ENCODE measurements around the gene FBXO28.
A peak's percentile ranks its signal among the peaks of the same experiment; 100 is the strongest.
"Not testable (repeated sequence)": the region's sequence is repeated elsewhere in the genome, so short reads cannot be mapped to it uniquely, and the experiment has no call there.

FBXO28 gene

GRCh38 chr1:224113918-224114786, at the start of gene FBXO28:
FBXO28 (plus strand) TSS chr1:224114111; CDS start chr1:224114130, 19 bp downstream.
- peak; percentile 86 to 98 (median 89) for DNase-seq

GRCh38 chr1:224064150-224064549, 49.8 kb upstream of the FBXO28 start:
- peak in 1 of 3 experiments; percentile 58 for DNase-seq

- DNase-seq: no peak
These were observed 48.5 kb upstream of the FBXO28 start for GRCh38 chr1:224065455-224065854.

GRCh38 chr1:224067207-224067606, 46.7 kb upstream of the FBXO28 start:
- no peak for DNase-seq

GRCh38 chr1:224067621-224068457, 46.1 kb upstream of the FBXO28 start:
- DNase-seq: no peak

GRCh38 chr1:224068458-224069072, 45.3 kb upstream of the FBXO28 start:
- DNase-seq: no peak

- no peak for DNase-seq
These were observed 44.8 kb upstream of the FBXO28 start for GRCh38 chr1:224069138-224069537.

GRCh38 chr1:224070521-224070920, 43.4 kb upstream of the FBXO28 start:
- no peak for DNase-seq

GRCh38 chr1:224076407-224076806, 37.5 kb upstream of the FBXO28 start:
- no peak for DNase-seq

- not testable (repeated sequence) for DNase-seq
These were observed 34.3 kb upstream of the FBXO28 start for GRCh38 chr1:224079644-224080043.

- DNase-seq: no peak
These were observed 33.7 kb upstream of the FBXO28 start for GRCh38 chr1:224080115-224080774.

GRCh38 chr1:224081604-224082003, 32.3 kb upstream of the FBXO28 start:
- DNase-seq: no peak

GRCh38 chr1:224082146-224082545, 31.8 kb upstream of the FBXO28 start:
- DNase-seq: no peak

GRCh38 chr1:224084867-224085266, 29.0 kb upstream of the FBXO28 start:
- DNase-seq: no peak

GRCh38 chr1:224085421-224086108, 28.3 kb upstream of the FBXO28 start:
- no peak for DNase-seq

- DNase-seq: peak in 1 of 3 experiments; percentile 5
These were observed 26.6 kb upstream of the FBXO28 start for GRCh38 chr1:224087286-224087794.

GRCh38 chr1:224089583-224089982, 24.3 kb upstream of the FBXO28 start:
- no peak for DNase-seq

- no peak for DNase-seq
These were observed 23.8 kb upstream of the FBXO28 start for GRCh38 chr1:224090116-224090515.

- no peak for DNase-seq
These were observed 21.8 kb upstream of the FBXO28 start for GRCh38 chr1:224092111-224092510.

- no peak for DNase-seq
These were observed 21.3 kb upstream of the FBXO28 start for GRCh38 chr1:224092601-224093000.

GRCh38 chr1:224095339-224095738, 18.6 kb upstream of the FBXO28 start:
- no peak for DNase-seq

- DNase-seq: no peak
These were observed 18.0 kb upstream of the FBXO28 start for GRCh38 chr1:224095867-224096266.
